ENCODE results near the gene RNASEH2A. TPM values are rescaled to one million over a fixed set of nuclear protein-coding genes. Genes with fewer than 3 reads are reported as not detected.

RNASEH2A gene
- total RNA-seq, 1 experiment from 2014 or later: 79.5 TPM

- no peak overlapping the region for H2AFZ ChIP-seq (ENCODE audit: low read length)
- no peaks in the 10 kb centered on the region for H3K27me3 ChIP-seq (ENCODE audit: insufficient read depth, low read length)
- H3K4me1 ChIP-seq (ENCODE audit: insufficient read depth, low read length): no peaks in the 10 kb centered on the region
- no peak overlapping the region for H2BK20ac ChIP-seq (ENCODE audit: low read depth, low read length, poor library complexity, severe bottlenecking)
- no peak overlapping the region for H2BK15ac ChIP-seq (ENCODE audit: low read depth, low read length)
- no peak overlapping the region for H3K56ac ChIP-seq (ENCODE audit: insufficient read length, low read depth, low read length)
- WGBS (ENCODE audit: extremely low coverage, insufficient read length, low lambda C conversion rate): no CpG with 5 or more reads among the region's 2 CpGs
- H2BK5ac ChIP-seq (ENCODE audit: insufficient read length, low read length): no peak overlapping the region
- H3K14ac ChIP-seq (ENCODE audit: insufficient read depth, low read length): no peak overlapping the region
- no peak overlapping the region for H4K5ac ChIP-seq (ENCODE audit: insufficient read length, low read depth, low read length)
- H3K4me1 Mint-ChIP-seq: peaks cover 9 to 12% of the 10 kb centered on the region in 2 experiments
- no peaks in the 10 kb centered on the region for H3K9me3 ChIP-seq (ENCODE audit: control insufficient read depth, low read depth, low read length)
- no peaks in the 10 kb centered on the region for H4K20me1 ChIP-seq (ENCODE audit: control insufficient read depth, insufficient read depth, insufficient read length)
- H3K27ac ChIP-seq (ENCODE audit: insufficient read length, low read depth, low read length): no peak overlapping the region
- no peak overlapping the region for H4K8ac ChIP-seq (replicated peaks; ENCODE audit: insufficient read length, low read depth, low read length)
- no peak for DNase-seq
- no peak overlapping the region for H3T11ph ChIP-seq (ENCODE audit: low read length)
- H3K4ac ChIP-seq (ENCODE audit: low read depth, low read length): no peak overlapping the region
- H3K23ac ChIP-seq (ENCODE audit: insufficient read length, low read depth, low read length): no peak overlapping the region
- peaks cover 0 to 4% (median 0%) of the 10 kb centered on the region in 3 experiments; a peak in 3 of 7 replicates for H3K36me3 Mint-ChIP-seq (ENCODE audit: insufficient read depth in 1 of 3, low read depth in 3 of 3)
- no peak overlapping the region for H3K18ac ChIP-seq (ENCODE audit: insufficient read length, low read depth, low read length)
- TF ChIP-seq CTCF (conservative IDR thresholded peaks at IDR 0.05): no peak
- no peak overlapping the region for H2AK5ac ChIP-seq (ENCODE audit: insufficient read length, low read length)
- H2BK120ac ChIP-seq (ENCODE audit: low read depth, low read length, poor library complexity, severe bottlenecking): no peak overlapping the region
- H3K9ac ChIP-seq (ENCODE audit: extremely low read depth, insufficient read length, low read length): no peak overlapping the region
- H3K79me2 ChIP-seq (ENCODE audit: insufficient read depth, low read length): no peaks in the 10 kb centered on the region
- peaks cover 3% of the 10 kb centered on the region for H3K27me3 Mint-ChIP-seq (ENCODE audit: low read depth)
- no peak overlapping the region for H2BK12ac ChIP-seq (ENCODE audit: insufficient read length, low read depth, low read length)
- no peak overlapping the region for H4K91ac ChIP-seq (ENCODE audit: insufficient read length, low read depth, low read length)
- H3K4me3 Mint-ChIP-seq: no peak overlapping the region
- H3K9me3 Mint-ChIP-seq: no peaks in the 10 kb centered on the region
- no peaks in the 10 kb centered on the region for H3K79me1 ChIP-seq (ENCODE audit: insufficient read depth, low read depth, low read length, poor library complexity, severe bottlenecking)
- H3K23me2 ChIP-seq (ENCODE audit: insufficient read length, low read depth, low read length, poor library complexity, severe bottlenecking): peaks cover 6% of the 10 kb centered on the region
- H3K4me2 ChIP-seq (ENCODE audit: insufficient read depth, insufficient read length, low read length): no peak overlapping the region
- H3K27ac Mint-ChIP-seq: no peak overlapping the region
These were observed 15.4 kb downstream of the RNASEH2A start for GRCh38 chr19:12821761-12822160.
